HCT116 (cell line): ENCODE results near the gene IQCC. TPM values are rescaled to one million over a fixed set of nuclear protein-coding genes. Genes with fewer than 3 reads are reported as not detected.

ENCODE experiments used
- ATAC-seq: fragments of 200-7000 bp; cut with Tn5 transposase; 2 replicates; pipeline ENCODE4 v1.9.1; 2020; ENCODE audit warnings: mild to moderate bottlenecking, moderate library complexity
- BruUV-seq: library from RNA; stranded (reverse); fragments of 400-500 nt; replicated peaks from 2 replicates; lab custom pipeline; 2021; lab: Mats Ljungman, UMichigan
- CTCF ChIA-PET: fragments of 300-600 bp; sonication (Branson Sonifier 250); formaldehyde crosslinking; loops from one replicate; lab custom pipeline; 2021; ENCODE audit warnings: antibody characterized with exemption; lab: Charles Lee
- POLR2A ChIA-PET: fragments of 300-600, 350-600 bp; sonication (Branson Sonifier 250); formaldehyde crosslinking; loops from one replicate; lab custom pipeline; 2021; ENCODE audit warnings: antibody characterized with exemption; lab: Charles Lee
- RAD21 ChIA-PET, 2 experiments: fragments of 300-600 bp; sonication (Branson Sonifier 250); formaldehyde crosslinking; loops; one replicate each; lab custom pipeline; 2023; ENCODE audit warnings: low total read pairs in 2 of 2; ENCODE audit not compliant: uncharacterized antibody in 2 of 2, unreplicated experiment in 2 of 2, low non-redundant PET in 1 of 2; lab: Charles Lee
- DNase-seq: peaks from one replicate; pipeline ENCODE4 v3.0.0-alpha.2; 2010; ENCODE audit warnings: low read depth, low spot score
- H2AFZ ChIP-seq: fragments of 200-600 bp; shearing (Covaris generic), sonication (generic); 2 replicates; pipeline ENCODE4 v1.6.1; 2017; ENCODE audit warnings: low read depth, mixed run types, mixed read lengths, antibody characterized with exemption, low read length; ENCODE audit not compliant: poor library complexity, severe bottlenecking
- H3K27ac ChIP-seq: 2 replicates; pipeline ENCODE4 v1.5.1; 2012; ENCODE audit warnings: low read depth, low read length
- H3K27me3 ChIP-seq: fragments of 200-600 bp; sonication (generic); 2 replicates; pipeline ENCODE4 v1.6.1; 2016; ENCODE audit warnings: mixed run types, low read length, mixed read lengths; ENCODE audit not compliant: insufficient read depth
- H3K36me3 ChIP-seq, 2 experiments: fragments of 200-500 bp in 1 of 2; fragments of 200-600 bp in 1 of 2; sonication (Bioruptor generic) in 1 of 2; sonication (generic) in 1 of 2; 2 replicates each; pipeline versions ENCODE4 v1.5.1 to v1.6.1; 2014 to 2016; ENCODE audit warnings: low read length in 2 of 2, inconsistent platforms in 1 of 2, mixed read lengths in 1 of 2, mixed run types in 1 of 2; ENCODE audit not compliant: insufficient read depth in 2 of 2, control insufficient read depth in 1 of 2
- H3K4me1 ChIP-seq, 2 experiments: fragments of 200-600 bp in 1 of 2; sonication (generic) in 1 of 2; 2 replicates each; pipeline versions ENCODE4 v1.5.1 to v1.6.1; 2012 to 2017; ENCODE audit warnings: low read length in 2 of 2, inconsistent platforms in 1 of 2, mild to moderate bottlenecking in 1 of 2, mixed read lengths in 1 of 2, mixed run types in 1 of 2, moderate library complexity in 1 of 2; ENCODE audit not compliant: insufficient read depth in 2 of 2, control insufficient read depth in 1 of 2
- H3K4me2 ChIP-seq: fragments of 200-600 bp; sonication (generic); 2 replicates; pipeline ENCODE4 v1.6.1; 2017; ENCODE audit warnings: mixed run types, low read length, mixed read lengths
- H3K4me3 ChIP-seq, 2 experiments: fragments of 200-600 bp in 1 of 2; sonication (generic) in 1 of 2; replicated peaks in 1 of 2; 2 replicates each; pipeline ENCODE4 v1.5.1; 2011 to 2016; ENCODE audit warnings: low read length in 2 of 2, control low read depth in 1 of 2, low read depth in 1 of 2, mild to moderate bottlenecking in 1 of 2, mixed read lengths in 1 of 2, mixed run types in 1 of 2
- H3K79me2 ChIP-seq: fragments of 200-600 bp; sonication (generic); 2 replicates; pipeline ENCODE4 v1.6.1; 2017; ENCODE audit warnings: mild to moderate bottlenecking, mixed run types, low read length, moderate library complexity, mixed read lengths; ENCODE audit not compliant: insufficient read depth
- H3K9ac ChIP-seq: fragments of 200-600 bp; sonication (generic); 2 replicates; pipeline ENCODE4 v1.6.1; 2016; ENCODE audit warnings: low read length, mixed read lengths
- H3K9me2 ChIP-seq: fragments of 200-600 bp; sonication (generic), shearing (Covaris generic); 2 replicates; pipeline ENCODE4 v1.6.1; 2017; ENCODE audit warnings: mixed run types, mild to moderate bottlenecking, moderate library complexity; ENCODE audit not compliant: insufficient read depth
- H3K9me3 ChIP-seq, 2 experiments: fragments of 200-500 bp in 1 of 2; fragments of 200-600 bp in 1 of 2; sonication (Bioruptor generic) in 1 of 2; sonication (generic) in 1 of 2; 2 replicates each; pipeline ENCODE4 v1.6.1; 2014 to 2017; ENCODE audit warnings: low read length in 2 of 2, mixed read lengths in 2 of 2, inconsistent platforms in 1 of 2, low read depth in 1 of 2, mild to moderate bottlenecking in 1 of 2, mixed run types in 1 of 2, moderate library complexity in 1 of 2; ENCODE audit not compliant: control insufficient read depth in 1 of 2, insufficient read depth in 1 of 2
- H4K20me1 ChIP-seq: fragments of 200-600 bp; sonication (generic), shearing (Covaris generic); 2 replicates; pipeline ENCODE4 v1.6.1; 2017; ENCODE audit warnings: mixed run types, mild to moderate bottlenecking, moderate library complexity; ENCODE audit not compliant: insufficient read depth
- ATF3 ChIP-seq: IDR thresholded peaks from 2 replicates; pipeline ENCODE4 v1.6.1; 2012
- CEBPB ChIP-seq: IDR thresholded peaks from 2 replicates; pipeline ENCODE4 v1.6.1; 2012; ENCODE audit warnings: low read depth
- CTCF ChIP-seq, 3 experiments: fragments of 200-600 bp in 1 of 3; sonication (generic) in 1 of 3; IDR thresholded peaks in 2 of 3; conservative IDR thresholded peaks in 1 of 3; 2 replicates each; pipeline ENCODE4 v1.5.1; 2012 to 2017; ENCODE audit warnings: low read depth in 2 of 3, low read length in 2 of 3, antibody characterized with exemption in 1 of 3, borderline replicate concordance in 1 of 3, control low read depth in 1 of 3, mild to moderate bottlenecking in 1 of 3, mixed read lengths in 1 of 3, mixed run types in 1 of 3, moderate library complexity in 1 of 3; ENCODE audit not compliant: insufficient read depth in 1 of 3
- ELF1 ChIP-seq: IDR thresholded peaks from 2 replicates; pipeline ENCODE4 v1.6.1; 2012; ENCODE audit warnings: low read depth, borderline replicate concordance
- EZH2 ChIP-seq: fragments of 200-600 bp; sonication (generic); IDR thresholded peaks from 2 replicates; pipeline ENCODE4 v1.6.1; 2017; ENCODE audit warnings: antibody characterized with exemption, mixed run types
- EZH2phosphoT487 ChIP-seq: fragments of 200-600 bp; IDR thresholded peaks from 2 replicates; pipeline ENCODE4 v1.6.1; 2018; ENCODE audit warnings: antibody characterized with exemption, borderline replicate concordance
- POLR2AphosphoS5 ChIP-seq: IDR thresholded peaks from 2 replicates; pipeline ENCODE4 v1.6.1; 2011; ENCODE audit warnings: mild to moderate bottlenecking, low read depth, low read length, moderate library complexity
- RAD21 ChIP-seq: IDR thresholded peaks from 2 replicates; pipeline ENCODE4 v1.6.1; 2012; ENCODE audit warnings: low read depth, mild to moderate bottlenecking
- TCF7L2 ChIP-seq: IDR thresholded peaks from 2 replicates; pipeline ENCODE4 v1.7.0; 2011; ENCODE audit warnings: borderline replicate concordance, inconsistent platforms; ENCODE audit not compliant: insufficient read depth, insufficient read length; ENCODE audit errors: extremely low read depth
- YY1 ChIP-seq: IDR thresholded peaks from 2 replicates; pipeline ENCODE4 v1.6.1; 2011; ENCODE audit warnings: low read length, low read depth, moderate library complexity, mild to moderate bottlenecking; ENCODE audit not compliant: insufficient replicate concordance; ENCODE audit errors: extremely low read depth
- ZFX ChIP-seq: fragments of 450-650 bp; IDR thresholded peaks from 2 replicates; pipeline ENCODE4 v1.6.1; 2017
- ZNF274 ChIP-seq: fragments of 200-500 bp; sonication (Bioruptor generic); IDR thresholded peaks from 2 replicates; pipeline ENCODE4 v1.6.1; 2014; ENCODE audit warnings: mild to moderate bottlenecking, low read depth, low read length, inconsistent platforms
- intact Hi-C: fragments of 100-400 bp; cut with micrococcal nuclease; formaldehyde crosslinking; loops from 2 replicates; pipeline ENCODE4 v1.10.0; 2022
- total RNA-seq: library from RNA; stranded (reverse); gene quantifications from one replicate; pipeline ENCODE4 v1.2.1, GENCODE V29; 2021; ENCODE audit not compliant: unreplicated experiment
- TF ChIP-seq, protein P1 (sequence below): IDR thresholded peaks from 2 replicates; pipeline ENCODE4 v1.6.1; 2012

IQCC gene
- total RNA-seq, 1 experiment from 2014 or later: 4.7 TPM

DNA sequence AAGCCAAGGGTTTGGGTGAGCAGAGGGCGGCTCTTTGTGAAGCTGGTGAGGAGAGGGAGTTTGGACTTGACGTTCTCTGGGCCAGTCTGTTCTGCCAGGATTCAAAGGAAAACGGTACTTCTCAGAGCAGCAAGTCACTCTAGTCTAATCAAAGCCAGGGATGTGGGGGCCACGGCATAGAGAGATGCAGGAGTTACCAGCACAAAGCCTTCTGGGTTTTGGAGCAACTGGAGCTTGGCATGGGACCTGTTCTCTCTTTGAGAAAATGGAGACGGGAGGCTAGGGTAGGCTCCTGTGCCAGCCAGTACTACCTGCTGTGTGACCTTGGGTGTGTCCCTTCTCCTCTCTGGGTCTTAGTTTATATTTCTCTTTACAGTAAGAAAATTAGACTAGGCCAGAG lies 23.9 kb upstream of the IQCC start:
- CTCF ChIA-PET: no interaction called here

GRCh38 chr1:32182060-32182459 lies 23.4 kb upstream of the IQCC start:
- CTCF ChIA-PET: no interaction called here
- POLR2A ChIA-PET: no interaction called here
- Histone ChIP-seq H3K27ac (no peak overlapping the region), H3K4me1 (peaks cover 15 to 32% of the 10 kb centered on the region in 2 experiments), H3K36me3 (peaks cover 32 to 50% of the 10 kb centered on the region in 2 experiments), H3K27me3 (no peaks in the 10 kb centered on the region), H3K9me3 (no peaks in the 10 kb centered on the region), H3K9me2 (no peaks in the 10 kb centered on the region), H2AFZ (no peak overlapping the region), H3K4me2 (no peak overlapping the region), H3K79me2 (peaks cover 65% of the 10 kb centered on the region), H3K4me3 (no peak overlapping the region), H4K20me1 (peaks cover 15% of the 10 kb centered on the region; the same call in 1 of the 2 replicates), H3K9ac (no peak overlapping the region)
- RAD21 ChIA-PET: no interaction called here
- DNase-seq (no peak), ATAC-seq (no peak)
- intact Hi-C loops: no loop called here
- BruUV-seq: no TSS peak
- TF ChIP-seq CTCF (IDR thresholded peaks at IDR 0.05 in 2 of 3, conservative IDR thresholded peaks at IDR 0.05 in 1 of 3; ENCODE audit: borderline replicate concordance in 1 of 3, insufficient read depth in 1 of 3, low read depth in 2 of 3, low read length in 2 of 3) (no peak), TCF7L2 (no peak)
- TF ChIP-seq, protein P1, sequence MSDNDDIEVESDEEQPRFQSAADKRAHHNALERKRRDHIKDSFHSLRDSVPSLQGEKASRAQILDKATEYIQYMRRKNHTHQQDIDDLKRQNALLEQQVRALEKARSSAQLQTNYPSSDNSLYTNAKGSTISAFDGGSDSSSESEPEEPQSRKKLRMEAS: no peak

More for the DNA sequence above, 23.9 kb upstream of the IQCC start:
- Histone ChIP-seq H2AFZ (no peak overlapping the region), H3K4me2 (peak overlapping the region; percentile 95), H3K79me2 (peaks cover 61% of the 10 kb centered on the region), H3K27ac (peak overlapping the region; percentile 69), H3K9me2 (no peaks in the 10 kb centered on the region), H4K20me1 (peaks cover 14% of the 10 kb centered on the region; the same call in 1 of the 2 replicates), H3K4me1 (peaks cover 15 to 32% of the 10 kb centered on the region in 2 experiments), H3K27me3 (no peaks in the 10 kb centered on the region), H3K9me3 (no peaks in the 10 kb centered on the region), H3K36me3 (peaks cover 31 to 45% of the 10 kb centered on the region in 2 experiments), H3K9ac (peak overlapping the region; percentile 15; the same call in 1 of the 2 replicates), H3K4me3 (no peak overlapping the region)
- ChIA-PET POLR2A (no interaction called here), RAD21 (no interaction called here)
- intact Hi-C loops: no loop called here
- DNase-seq: no peak
- ATAC-seq: no peak
- TF ChIP-seq YY1 (no peak), ELF1 (no peak), ZFX (no peak), EZH2phosphoT487 (no peak), CEBPB (no peak), ZNF274 (no peak), ATF3 (no peak), EZH2 (no peak), POLR2AphosphoS5 (no peak), RAD21 (no peak)
- BruUV-seq: no TSS peak
